Esophagus (tissue), 2 donors: ENCODE measurements around the gene STPG3. TPM values are rescaled to one million over a fixed set of nuclear protein-coding genes. Genes with fewer than 3 reads are reported as not detected.

ENCODE experiments used
- H3K27ac ChIP-seq, 2 donors: one replicate each; pipeline ENCODE4 v1.5.1; 2013; ENCODE audit warnings: low read depth in 2 of 2, mild to moderate bottlenecking in 2 of 2, inconsistent platforms in 1 of 2, low read length in 1 of 2, moderate library complexity in 1 of 2
- H3K27me3 ChIP-seq, 2 donors: one replicate each; pipeline ENCODE4 v1.6.1; 2013; ENCODE audit warnings: low read length in 2 of 2, control low read depth in 1 of 2, mild to moderate bottlenecking in 1 of 2; ENCODE audit not compliant: insufficient read depth in 2 of 2, control insufficient read depth in 1 of 2
- H3K36me3 ChIP-seq, 2 donors: one replicate each; pipeline ENCODE4 v1.6.1; 2013; ENCODE audit warnings: low read length in 1 of 2; ENCODE audit not compliant: control insufficient read depth in 2 of 2, insufficient read depth in 2 of 2
- H3K4me1 ChIP-seq, 2 donors: one replicate each; pipeline ENCODE4 v1.6.1; 2013; ENCODE audit warnings: low read length in 1 of 2; ENCODE audit not compliant: control insufficient read depth in 2 of 2, insufficient read depth in 2 of 2
- H3K4me3 ChIP-seq, 2 donors: one replicate each; pipeline ENCODE4 v1.5.1; 2013; ENCODE audit warnings: low read length in 2 of 2, mild to moderate bottlenecking in 2 of 2, low read depth in 1 of 2, moderate library complexity in 1 of 2
- H3K9me3 ChIP-seq, 2 donors: one replicate each; pipeline ENCODE4 v1.6.1; 2013; ENCODE audit warnings: mild to moderate bottlenecking in 2 of 2, low read depth in 1 of 2, low read length in 1 of 2, moderate library complexity in 1 of 2; ENCODE audit not compliant: control insufficient read depth in 2 of 2, insufficient read depth in 1 of 2
- WGBS, 2 donors: extraction: QIAGEN DNeasy Blood & Tissue Kit; methylation state at CpG; one replicate each; pipeline ENCODE4 v1.1.7; 2013; 5-methylcytosine and 5-hydroxymethylcytosine counted together
- polyA plus RNA-seq, 2 donors: library from polyadenylated mRNA; stranded (reverse); fragments of 200-250 nt; gene quantifications; one replicate each; pipeline ENCODE4 v1.2.3, GENCODE V29; 2013
- donor health status: healthy with polysubstance abuse.
- donor health status: Bipolar disorder and iron deficiency.

STPG3 gene
- polyA plus RNA-seq, 2 donors = not detected

DNA sequence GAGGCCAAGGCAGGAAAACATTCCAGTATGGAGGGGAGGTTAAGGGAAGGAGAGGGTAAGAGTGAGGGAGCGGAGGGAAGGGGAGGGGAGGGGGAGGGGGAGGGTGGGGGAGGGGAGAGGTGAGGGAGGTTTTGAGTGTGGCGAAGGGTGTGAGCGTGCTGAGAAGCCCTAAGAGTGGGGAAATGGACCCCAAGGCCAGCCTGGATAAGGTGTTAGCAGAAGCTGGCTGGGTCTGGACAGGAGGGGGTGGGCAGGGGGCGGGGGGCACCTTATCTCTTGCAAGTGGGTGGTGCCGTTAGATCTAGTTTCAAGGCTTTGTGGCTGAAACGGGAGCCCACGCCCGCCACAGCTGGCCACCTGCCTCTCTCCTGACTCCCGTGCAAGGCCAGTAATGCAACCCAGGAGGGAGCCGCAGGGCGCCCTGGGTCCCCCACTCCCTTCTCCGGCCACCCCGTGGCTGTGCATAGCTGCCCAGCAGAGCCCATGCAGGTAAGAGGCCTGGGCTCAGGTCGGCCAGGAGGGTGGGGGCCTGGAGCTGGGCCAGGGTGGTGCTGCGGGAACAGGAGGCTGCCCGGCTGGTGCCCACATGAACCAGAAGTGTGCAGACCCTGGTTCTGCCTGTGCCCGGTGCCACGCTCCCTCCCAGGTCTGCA lies 23.1 kb upstream of the STPG3 start:
- Histone ChIP-seq H3K4me3 (no peak overlapping the region), H3K27ac (peak overlapping the region; percentile 93 to 94), H3K9me3 (no peaks in the 10 kb centered on the region), H3K4me1 (peaks cover 3 to 21% of the 10 kb centered on the region in 2 donors), H3K36me3 (peaks cover 0 to 8% of the 10 kb centered on the region in 2 donors), H3K27me3 (no peaks in the 10 kb centered on the region)
- 31 to 36% methylated on average over 12 to 18 of the region's 18 CpGs for WGBS, 2 donors

- Histone ChIP-seq H3K27ac (peak overlapping the region in 1 of 2 donors; percentile 50), H3K4me1 (peaks cover 3 to 21% of the 10 kb centered on the region in 2 donors), H3K9me3 (no peaks in the 10 kb centered on the region), H3K36me3 (peaks cover 0 to 8% of the 10 kb centered on the region in 2 donors), H3K27me3 (no peaks in the 10 kb centered on the region), H3K4me3 (no peak overlapping the region)
- 44 to 64% methylated on average over 27 to 29 of the region's 29 CpGs for WGBS, 2 donors
Measured at GRCh38 chr9:137228506-137228967, 22.5 kb upstream of the STPG3 start.

DNA sequence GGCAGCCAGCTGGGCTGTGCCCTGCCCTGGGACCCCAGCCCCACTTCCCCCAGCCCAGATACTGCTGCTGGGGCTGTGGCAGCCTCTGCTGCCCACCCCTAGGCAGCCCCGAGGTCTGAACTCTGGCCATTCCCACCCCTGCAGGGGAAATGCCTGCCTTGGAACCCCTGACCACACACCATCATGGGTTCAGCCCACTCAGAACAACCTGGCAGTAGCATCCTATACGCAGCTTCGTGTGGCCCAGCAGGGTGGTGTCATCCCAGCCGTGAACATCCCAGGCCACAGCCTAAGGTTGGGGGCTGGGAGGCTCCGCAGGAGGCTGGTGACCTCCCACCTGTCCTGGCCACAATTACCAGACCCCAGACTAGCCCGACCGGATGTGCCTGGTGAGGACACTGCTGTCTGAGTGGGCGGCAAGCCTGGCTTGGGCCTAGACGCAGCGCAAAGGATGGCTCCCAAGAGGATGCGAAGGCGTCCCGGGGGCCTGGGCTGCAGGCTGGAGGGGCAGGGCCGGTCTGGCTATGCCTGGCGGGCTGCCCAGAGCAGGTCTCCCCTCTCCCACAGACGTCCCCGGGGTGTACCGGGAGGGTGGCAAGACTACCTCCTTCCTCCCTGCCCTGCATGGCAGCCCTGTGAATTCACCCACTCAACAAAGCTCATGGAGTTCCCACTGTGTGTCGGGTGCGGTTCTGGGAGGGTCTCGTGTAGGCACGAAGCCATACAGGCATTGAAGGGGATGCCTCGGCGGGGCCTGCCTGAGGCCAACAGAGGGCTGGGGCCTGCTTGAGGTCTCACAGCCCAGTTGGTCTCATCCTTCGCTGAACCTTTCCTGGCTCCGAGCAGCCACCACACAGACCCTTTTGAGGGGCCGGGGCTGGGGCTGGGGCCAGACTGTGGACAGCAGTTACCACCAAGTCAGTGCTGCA lies 21.9 kb upstream of the STPG3 start:
- Histone ChIP-seq H3K27ac (peak overlapping the region in 1 of 2 donors; percentile 1), H3K4me3 (no peak overlapping the region), H3K27me3 (no peaks in the 10 kb centered on the region), H3K9me3 (no peaks in the 10 kb centered on the region), H3K4me1 (peaks cover 3 to 17% of the 10 kb centered on the region in 2 donors), H3K36me3 (peaks cover 0 to 8% of the 10 kb centered on the region in 2 donors)
- WGBS, 2 donors = 64 to 67% methylated on average over 27 of the region's 27 CpGs

DNA sequence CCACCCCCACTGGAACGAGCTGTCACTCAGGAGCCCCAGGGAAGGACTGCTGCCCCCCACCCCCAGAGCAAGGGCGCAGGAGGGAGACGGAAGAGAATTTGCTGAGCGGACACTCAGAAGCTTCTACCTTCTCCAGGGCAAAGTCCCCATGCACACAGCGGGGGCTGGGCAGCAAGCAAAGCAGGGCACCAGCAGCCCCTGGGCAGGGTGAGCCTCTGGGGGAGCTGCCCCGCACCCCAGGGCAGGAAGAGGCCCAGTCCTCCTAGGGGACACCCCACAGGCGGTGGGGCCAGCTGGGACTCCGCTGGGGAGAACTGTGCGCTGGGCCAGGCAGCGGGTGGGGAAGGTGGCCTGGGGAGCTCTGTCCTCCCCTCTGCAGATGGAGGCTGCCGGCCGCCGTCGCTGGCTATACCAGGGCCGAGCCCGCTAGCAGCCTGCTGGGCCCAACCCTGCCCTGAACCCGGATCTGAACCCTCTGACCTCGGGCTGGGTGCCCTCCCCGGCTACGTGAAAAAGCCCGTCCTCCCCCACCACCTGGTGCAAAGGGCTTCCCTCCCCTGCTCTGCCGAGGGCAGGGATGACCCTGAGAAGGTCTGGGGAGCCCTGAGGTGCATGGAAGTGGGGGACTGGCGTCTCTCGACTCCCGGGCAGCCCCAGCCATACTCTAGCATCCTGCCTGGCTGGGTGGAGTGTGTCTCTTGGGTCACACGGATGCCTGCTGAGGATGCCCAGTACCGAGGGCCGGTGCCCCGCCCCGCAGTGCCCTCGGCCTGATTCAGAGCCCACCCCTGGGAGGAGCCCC lies 21.0 kb upstream of the STPG3 start:
- Histone ChIP-seq H3K4me1 (peaks cover 3 to 17% of the 10 kb centered on the region in 2 donors), H3K27ac (no peak overlapping the region), H3K9me3 (no peaks in the 10 kb centered on the region), H3K36me3 (peaks cover 0 to 8% of the 10 kb centered on the region in 2 donors), H3K27me3 (no peaks in the 10 kb centered on the region), H3K4me3 (no peak overlapping the region)
- 48 to 55% methylated on average over 27 to 31 of the region's 31 CpGs for WGBS, 2 donors

DNA sequence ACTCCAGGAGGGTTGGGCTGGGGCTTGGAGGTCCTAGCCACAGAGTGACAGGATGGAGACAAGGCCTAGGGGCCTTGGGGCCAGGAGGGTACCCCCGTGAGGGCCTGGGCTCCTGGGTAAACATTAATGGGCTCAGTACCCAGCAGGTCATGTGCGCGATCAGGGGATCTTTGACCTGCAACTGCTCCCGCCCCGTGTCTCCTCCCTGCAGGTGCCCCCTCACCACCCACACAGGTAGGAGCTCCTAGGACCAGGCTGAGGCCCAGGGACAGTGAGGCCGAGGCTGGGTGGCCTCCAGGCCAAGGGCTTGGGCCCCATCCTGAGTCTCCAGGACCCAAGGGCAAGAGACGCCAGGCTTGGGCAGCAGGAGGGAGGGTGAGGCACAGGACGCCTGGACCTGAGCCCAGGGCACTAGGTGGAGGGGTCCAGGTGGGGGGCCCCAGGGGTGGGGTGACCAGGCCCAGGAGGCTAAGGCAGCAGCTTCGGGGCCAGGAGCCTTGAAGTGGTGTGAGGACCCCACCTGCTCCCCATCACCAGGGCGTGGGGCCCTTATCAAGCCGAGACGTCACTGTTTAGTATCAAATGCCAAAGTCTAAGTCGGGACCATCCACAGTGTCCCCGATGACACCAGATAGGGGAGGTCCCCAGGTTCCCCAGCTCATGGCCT lies 20.2 kb upstream of the STPG3 start, which contains the start of gene SLC34A3:
Gene SLC34A3 (plus strand): TSS at position 197 of the 667 bp plus-strand sequence. CDS start 802 bp downstream, outside the sequence.
- Histone ChIP-seq H3K9me3 (no peaks in the 10 kb centered on the region), H3K4me3 (no peak within 1 kb of the TSS), H3K27ac (no peak within 1 kb of the TSS), H3K4me1 (peaks cover 3 to 13% of the 10 kb centered on the region in 2 donors), H3K27me3 (no peaks in the 10 kb centered on the region), H3K36me3 (peaks cover 0 to 5% of the 10 kb centered on the region in 2 donors)
- 62 to 64% methylated on average over 14 of the region's 14 CpGs for WGBS, 2 donors

DNA sequence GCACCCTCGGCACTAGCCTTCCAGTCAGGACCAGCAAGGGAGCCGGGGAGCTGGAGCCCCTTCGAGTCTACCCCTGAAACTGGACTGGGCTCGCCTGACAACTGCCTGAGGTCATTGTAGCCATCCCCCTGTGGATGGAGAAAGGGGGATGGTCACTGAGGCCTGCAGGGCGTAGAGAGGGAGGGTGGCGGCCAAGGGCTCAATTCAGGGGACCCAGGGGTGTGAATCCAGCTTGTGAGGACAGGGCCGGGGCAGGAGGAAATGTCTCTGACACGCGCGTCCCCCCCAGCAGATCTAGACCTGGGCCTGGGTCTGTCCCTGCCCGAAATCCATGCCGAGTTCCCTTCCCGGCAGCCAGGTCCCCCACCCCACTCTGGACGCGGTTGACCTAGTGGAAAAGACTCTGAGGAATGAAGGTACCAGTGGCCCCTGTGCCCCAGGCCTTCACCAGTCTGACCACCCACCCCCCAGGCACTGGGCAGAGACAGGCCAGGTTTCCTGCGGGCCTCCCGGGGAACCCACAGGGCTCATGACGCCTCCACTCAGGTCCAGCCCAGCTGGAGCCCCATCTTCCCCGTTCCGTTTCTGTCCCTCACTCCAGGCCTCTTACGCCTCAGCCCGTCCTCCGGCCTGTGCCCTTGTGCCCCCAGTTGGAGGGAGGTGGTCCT lies 19.6 kb upstream of the STPG3 start:
- H3K36me3 ChIP-seq = no peaks in the 10 kb centered on the region
- H3K9me3 ChIP-seq = no peaks in the 10 kb centered on the region
- no peak overlapping the region for H3K4me3 ChIP-seq
- H3K27ac ChIP-seq = no peak overlapping the region
- H3K27me3 ChIP-seq = no peaks in the 10 kb centered on the region
- peaks cover 6 to 12% of the 10 kb centered on the region in 2 donors for H3K4me1 ChIP-seq
- 78 to 81% methylated on average over 23 of the region's 23 CpGs for WGBS, 2 donors

DNA sequence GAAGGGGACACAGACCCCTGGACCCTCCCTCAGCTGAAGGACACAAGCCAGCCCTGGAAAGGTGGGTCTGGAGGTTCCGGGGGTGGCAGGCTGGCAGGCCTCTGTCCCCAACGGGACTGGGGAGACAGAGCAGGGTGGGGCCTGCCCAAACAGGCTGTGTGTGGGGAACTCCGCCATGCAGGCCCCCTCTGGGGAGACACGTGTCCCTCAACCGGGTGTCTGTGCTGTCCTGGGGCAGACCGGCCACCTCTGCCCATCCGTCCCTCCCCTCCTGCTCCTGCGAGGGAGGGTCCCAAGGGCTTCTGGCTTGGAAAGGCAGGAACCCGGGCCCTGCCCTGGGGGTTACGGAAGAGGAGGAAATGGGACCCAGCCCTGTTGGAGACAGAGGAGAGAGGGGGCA lies 19.0 kb upstream of the STPG3 start:
- peaks cover 6 to 13% of the 10 kb centered on the region in 2 donors for H3K4me1 ChIP-seq
- H3K27me3 ChIP-seq = no peaks in the 10 kb centered on the region
- H3K9me3 ChIP-seq = no peaks in the 10 kb centered on the region
- no peak overlapping the region for H3K27ac ChIP-seq
- no peaks in the 10 kb centered on the region for H3K36me3 ChIP-seq
- 53 to 58% methylated on average over 10 of the region's 10 CpGs for WGBS, 2 donors
- no peak overlapping the region for H3K4me3 ChIP-seq

- Histone ChIP-seq H3K27ac (no peak overlapping the region), H3K9me3 (no peaks in the 10 kb centered on the region), H3K36me3 (no peaks in the 10 kb centered on the region), H3K27me3 (no peaks in the 10 kb centered on the region), H3K4me3 (no peak overlapping the region), H3K4me1 (peaks cover 6 to 9% of the 10 kb centered on the region in 2 donors)
- WGBS, 2 donors = 62 to 76% methylated on average over 24 of the region's 24 CpGs
Measured at GRCh38 chr9:137232510-137232909, 18.6 kb upstream of the STPG3 start.
